ENCODE data around the gene MYOCD. TPM values are rescaled to one million over a fixed set of nuclear protein-coding genes. Genes with fewer than 3 reads are reported as not detected.
"Not testable (repeated sequence)": the region's sequence is repeated elsewhere in the genome, so short reads cannot be mapped to it uniquely, and the experiment has no call there.

Gene MYOCD
- total and polyA plus RNA-seq, 8 donors, result 1.4 to 61.4 (median 14.0) TPM

GRCh38 chr17:12634789-12635414 is 30.8 kb upstream of the MYOCD start:
- no peak for DNase-seq
- Histone ChIP-seq H3K36me3 (no peaks in the 10 kb centered on the region), H3K27ac (no peak overlapping the region), H3K4me3 (no peak overlapping the region), H3K27me3 (no peaks in the 10 kb centered on the region), H3K9me3 (no peaks in the 10 kb centered on the region), H3K4me1 (peaks cover 0 to 10% (median 2%) of the 10 kb centered on the region in 4 donors)
- 10 to 16% (median 14%) methylated on average over 11 of the region's 11 CpGs for WGBS, 5 donors
- intact Hi-C loops (cut with DNase I; ENCODE audit: low total_unique reads), result no loop called here
- TF ChIP-seq EP300 (IDR thresholded peaks at IDR 0.05) (no peak), POLR2AphosphoS5 (IDR thresholded peaks at IDR 0.05) (no peak), POLR2A (IDR thresholded peaks at IDR 0.05) (no peak), CTCF (IDR thresholded peaks at IDR 0.05) (no peak)

- H3K27ac ChIP-seq; H3K36me3 ChIP-seq; H3K27me3 ChIP-seq; H3K4me3 ChIP-seq; intact Hi-C loops (cut with DNase I; ENCODE audit: low total_unique reads); H3K4me1 ChIP-seq; H3K9me3 ChIP-seq; DNase-seq: not testable (repeated sequence)
- WGBS, 5 donors, result 90 to 95% (median 93%) methylated on average over 6 of the region's 6 CpGs
Measured at GRCh38 chr17:12635996-12636395, 29.7 kb upstream of the MYOCD start.

- 22 to 36% (median 28%) methylated on average over 2 of the region's 2 CpGs for WGBS, 5 donors
- intact Hi-C loops (cut with DNase I; ENCODE audit: low total_unique reads), result no loop called here
- TF ChIP-seq EP300 (IDR thresholded peaks at IDR 0.05), result no peak
- peak in 1 of 3 donors; percentile 31 for TF ChIP-seq POLR2AphosphoS5 (IDR thresholded peaks at IDR 0.05)
Measured at GRCh38 chr17:12637015-12637414, 28.7 kb upstream of the MYOCD start.

GRCh38 chr17:12637745-12638651 is 27.7 kb upstream of the MYOCD start:
- Histone ChIP-seq H3K4me1 (peaks cover 0 to 10% (median 0%) of the 10 kb centered on the region in 4 donors), H3K4me3 (no peak overlapping the region), H3K27me3 (no peaks in the 10 kb centered on the region), H3K36me3 (no peaks in the 10 kb centered on the region), H3K9me3 (no peaks in the 10 kb centered on the region), H3K27ac (no peak overlapping the region)
- intact Hi-C loops (cut with DNase I; ENCODE audit: low total_unique reads), result no loop called here
- DNase-seq, result no peak
- no peak for TF ChIP-seq POLR2A (IDR thresholded peaks at IDR 0.05)
- no peak for TF ChIP-seq EP300 (IDR thresholded peaks at IDR 0.05)
- no peak for TF ChIP-seq POLR2AphosphoS5 (IDR thresholded peaks at IDR 0.05)
- no peak for TF ChIP-seq CTCF (IDR thresholded peaks at IDR 0.05)
- WGBS, 5 donors, result 72 to 86% (median 81%) methylated on average over 11 of the region's 11 CpGs

More at GRCh38 chr17:12637015-12637414, 28.7 kb upstream of the MYOCD start:
- Histone ChIP-seq H3K27me3 (no peaks in the 10 kb centered on the region), H3K27ac (no peak overlapping the region), H3K36me3 (no peaks in the 10 kb centered on the region), H3K9me3 (no peaks in the 10 kb centered on the region), H3K4me3 (no peak overlapping the region), H3K4me1 (peaks cover 0 to 10% (median 0%) of the 10 kb centered on the region in 4 donors)
- peak in 1 of 2 donors; percentile 16 for DNase-seq

- peaks cover 0 to under 1% (median 0%) of the 10 kb centered on the region in 4 donors for H3K4me1 ChIP-seq
Measured at GRCh38 chr17:12640364-12640763, 25.3 kb upstream of the MYOCD start.

More at GRCh38 chr17:12640364-12640763, 25.3 kb upstream of the MYOCD start:
- no peaks in the 10 kb centered on the region for H3K27me3 ChIP-seq
- no peak overlapping the region for H3K4me3 ChIP-seq
- H3K9me3 ChIP-seq, result no peaks in the 10 kb centered on the region
- H3K36me3 ChIP-seq, result no peaks in the 10 kb centered on the region
- DNase-seq, result no peak
- 92 to 98% (median 97%) methylated on average over 2 of the region's 2 CpGs for WGBS, 5 donors
- no peak overlapping the region for H3K27ac ChIP-seq
- no peak for TF ChIP-seq CTCF (IDR thresholded peaks at IDR 0.05)
- no peak for TF ChIP-seq POLR2A (IDR thresholded peaks at IDR 0.05)
- TF ChIP-seq POLR2AphosphoS5 (IDR thresholded peaks at IDR 0.05), result no peak
- no peak for TF ChIP-seq EP300 (IDR thresholded peaks at IDR 0.05)
- intact Hi-C loops (cut with DNase I; ENCODE audit: low total_unique reads), result no loop called here

Data from stomach (tissue), 9 donors.